HepG2 (cell line): ENCODE data around the gene BCL2L1. TPM values are rescaled to one million over a fixed set of nuclear protein-coding genes. Genes with fewer than 3 reads are reported as not detected.

Experiments
- CREM ChIP-seq, 2 experiments: sonication (generic) in 1 of 2; formaldehyde crosslinking in 1 of 2; IDR thresholded peaks; 2 replicates each; pipeline versions ENCODE4 v1.4.0 to v1.6.1; 2016 to 2020; ENCODE audit warnings: antibody characterized with exemption in 1 of 2, mild to moderate bottlenecking in 1 of 2, missing genetic modification reagents in 1 of 2
- HNF4A ChIP-seq: sonication (generic); formaldehyde crosslinking; IDR thresholded peaks from 2 replicates; pipeline ENCODE4 v1.4.0; 2020; ENCODE audit warnings: missing genetic modification reagents
- JUND ChIP-seq: sonication (generic); formaldehyde crosslinking; IDR thresholded peaks from 2 replicates; pipeline ENCODE4 v1.8.0; 2022; ENCODE audit warnings: mild to moderate bottlenecking, missing genetic modification reagents
- MATR3 ChIP-seq: sonication (generic); formaldehyde crosslinking; IDR thresholded peaks from 2 replicates; pipeline ENCODE4 v1.4.0; 2020; ENCODE audit warnings: missing genetic modification reagents
- MTA1 ChIP-seq: sonication (generic); formaldehyde crosslinking; IDR thresholded peaks from 2 replicates; pipeline ENCODE4 v1.4.0; 2020; ENCODE audit warnings: missing genetic modification reagents, mild to moderate bottlenecking, borderline replicate concordance
- NFYC ChIP-seq: IDR thresholded peaks from 2 replicates; pipeline ENCODE4 v1.6.1; 2016; ENCODE audit warnings: missing genetic modification reagents, missing compliant biosample characterization
- PRMT3 ChIP-seq: sonication (generic); formaldehyde crosslinking; IDR thresholded peaks from 2 replicates; pipeline ENCODE4 v1.8.1; 2022; ENCODE audit warnings: low read depth, mild to moderate bottlenecking, moderate library complexity, missing genetic modification reagents, borderline replicate concordance
- SNAPC2 ChIP-seq: sonication (generic); formaldehyde crosslinking; IDR thresholded peaks from 2 replicates; pipeline ENCODE4 v1.8.1; 2022; ENCODE audit warnings: mild to moderate bottlenecking, missing genetic modification reagents
- ZMYM2 ChIP-seq: sonication (generic); formaldehyde crosslinking; IDR thresholded peaks from 2 replicates; pipeline ENCODE4 v1.8.0; 2022; ENCODE audit warnings: mild to moderate bottlenecking, missing genetic modification reagents
- ZNF296 ChIP-seq: sonication (generic); formaldehyde crosslinking; conservative IDR thresholded peaks from 2 replicates; pipeline ENCODE4 v1.5.0; 2020; ENCODE audit warnings: mild to moderate bottlenecking, missing genetic modification reagents
- ZNF30 ChIP-seq: sonication (generic); formaldehyde crosslinking; IDR thresholded peaks from 2 replicates; pipeline ENCODE4 v1.5.0; 2020; ENCODE audit warnings: mild to moderate bottlenecking, missing genetic modification reagents
- ZNF629 ChIP-seq: sonication (generic); formaldehyde crosslinking; conservative IDR thresholded peaks from 2 replicates; pipeline ENCODE4 v1.5.0; 2020; ENCODE audit warnings: missing genetic modification reagents
- ZNF766 ChIP-seq: sonication (generic); formaldehyde crosslinking; IDR thresholded peaks from 2 replicates; pipeline ENCODE4 v1.5.0; 2020; ENCODE audit warnings: missing genetic modification reagents, borderline replicate concordance
- polyA plus RNA-seq, 8 experiments: library from polyadenylated mRNA; depleted of rRNA in 3 of 8; stranded (reverse) in 7 of 8; unstranded in 1 of 8; fragments of >200 nt; fragmentation: Illumina TruSeq in 4 of 8; extraction: Trizol in 4 of 8; gene quantifications; 2 replicates each; pipeline versions ENCODE4 v1.2.1 to v1.2.3, GENCODE V29; 2011 to 2016; ENCODE audit warnings: low read depth in 4 of 8, missing spikeins in 1 of 8, mixed read lengths in 1 of 8; ENCODE audit not compliant: insufficient read depth in 1 of 8
- total RNA-seq, 5 experiments: library from RNA; depleted of rRNA; stranded (reverse); fragments of >200 nt; fragmentation: Illumina TruSeq; extraction: Trizol; gene quantifications; 2 replicates each; pipeline ENCODE4 v1.2.3, GENCODE V29; 2016; ENCODE audit warnings: low read depth in 1 of 5
- TF ChIP-seq, protein P1 (sequence below): sonication (generic); formaldehyde crosslinking; IDR thresholded peaks from 2 replicates; pipeline ENCODE4 v1.8.1; 2023; ENCODE audit warnings: mild to moderate bottlenecking, moderate library complexity, missing genetic modification reagents
- TF ChIP-seq, protein P2 (sequence below): sonication (generic); formaldehyde crosslinking; IDR thresholded peaks from 2 replicates; pipeline ENCODE4 v1.5.0; 2020; ENCODE audit warnings: mild to moderate bottlenecking, missing genetic modification reagents
- TF ChIP-seq, protein P3 (sequence below): sonication (generic); formaldehyde crosslinking; IDR thresholded peaks from 2 replicates; pipeline ENCODE4 v1.5.1; 2020; ENCODE audit warnings: missing genetic modification reagents, mild to moderate bottlenecking, borderline replicate concordance
- TF ChIP-seq, protein P4 (sequence below): sonication (generic); formaldehyde crosslinking; IDR thresholded peaks from 2 replicates; pipeline ENCODE4 v1.5.1; 2020; ENCODE audit warnings: mild to moderate bottlenecking, missing genetic modification reagents, moderate library complexity
- TF ChIP-seq, protein P5 (sequence below): sonication (generic); formaldehyde crosslinking; IDR thresholded peaks from 2 replicates; pipeline ENCODE4 v1.4.0; 2020; ENCODE audit warnings: low read depth, mild to moderate bottlenecking, missing genetic modification reagents
- TF ChIP-seq, protein P6 (sequence below): sonication (generic); formaldehyde crosslinking; IDR thresholded peaks from 2 replicates; pipeline ENCODE4 v1.5.0; 2020; ENCODE audit warnings: missing genetic modification reagents

BCL2L1 gene
- total and polyA plus RNA-seq, 2 of the 13 experiments (the other 11 are each of a cell fraction or from before 2014, with no cell fraction given), result 164 to 258 TPM

DNA sequence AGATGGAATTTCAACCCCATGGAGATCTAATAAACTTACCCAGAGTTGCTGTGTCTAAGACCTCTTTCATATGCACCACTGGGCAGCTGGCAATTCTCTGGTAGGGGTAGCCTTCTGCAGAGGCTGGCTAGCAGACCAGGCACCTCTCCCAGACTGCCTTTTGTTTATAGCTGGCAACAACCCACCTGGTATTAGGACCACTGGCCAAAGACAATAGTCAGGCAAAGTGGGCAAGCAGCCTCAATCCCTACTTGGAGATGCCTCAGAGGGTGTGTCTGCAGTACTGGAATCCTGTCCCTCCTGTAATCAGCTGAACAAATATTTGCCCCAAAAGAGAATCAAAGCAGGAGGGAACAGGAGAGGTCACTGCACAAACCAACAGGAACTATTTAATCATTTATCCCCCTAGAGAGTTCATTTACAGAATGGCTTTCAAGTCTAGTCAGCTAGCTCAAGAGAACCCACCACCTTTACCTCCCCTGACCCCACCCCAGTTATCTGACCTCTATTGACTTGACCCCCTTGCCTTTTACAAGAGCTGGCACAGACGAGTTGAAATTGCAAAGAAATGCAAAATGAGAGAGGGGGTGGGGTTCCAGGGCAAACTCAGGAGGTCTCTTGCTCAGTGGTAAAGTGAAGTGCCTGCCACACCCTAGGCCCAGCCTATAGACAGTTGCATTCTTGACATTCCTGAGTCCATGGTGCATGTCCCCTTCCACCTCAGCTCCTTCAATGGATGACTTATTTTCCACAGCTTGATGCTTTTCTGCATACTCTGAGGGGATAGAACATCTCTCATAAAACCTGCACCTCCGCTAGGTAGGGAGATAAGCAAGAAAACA lies 2.8 kb downstream of the BCL2L1 start (continued):
- TF ChIP-seq, protein P1, sequence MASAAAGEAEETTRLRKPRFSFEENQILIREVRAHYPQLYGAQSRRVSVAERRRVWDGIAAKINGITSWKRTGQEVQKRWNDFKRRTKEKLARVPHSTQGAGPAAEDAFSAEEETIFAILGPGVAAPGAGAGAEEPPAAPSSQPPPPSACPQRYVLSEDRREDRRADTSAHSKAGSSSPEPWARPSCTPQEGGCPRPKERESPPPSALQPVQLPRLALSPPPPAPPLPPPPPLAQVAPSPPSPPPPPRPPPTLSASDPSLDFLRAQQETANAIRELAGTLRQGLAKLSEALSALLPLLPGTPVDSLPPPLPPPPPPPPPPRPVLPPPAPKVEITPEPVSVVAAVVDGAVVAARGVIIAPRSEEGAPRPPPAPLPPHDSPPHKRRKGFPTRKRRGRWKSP (CRISPR knock-in tag), result peak; percentile 82; the same call in 1 of the 2 replicates
- TF ChIP-seq MTA1 (CRISPR knock-in tag) (peak; percentile 82), ZNF296 (CRISPR knock-in tag) (no peak), MATR3 (CRISPR knock-in tag) (no peak), CREM (IDR thresholded peaks at IDR 0.05) (peak; percentile 95), CREM (CRISPR knock-in tag; IDR thresholded peaks at IDR 0.05) (no peak), JUND (CRISPR knock-in tag) (no peak; the same call in 1 of the 2 replicates), ZNF766 (CRISPR knock-in tag) (peak; percentile 92; the same call in 1 of the 2 replicates), ZNF629 (CRISPR knock-in tag) (peak; percentile 58), SNAPC2 (CRISPR knock-in tag) (peak; percentile 71; the same call in 1 of the 2 replicates), NFYC (CRISPR knock-in tag) (peak; percentile 46), ZNF30 (no peak; the same call in 1 of the 2 replicates), PRMT3 (CRISPR knock-in tag) (no peak), ZMYM2 (CRISPR knock-in tag) (no peak), HNF4A (CRISPR knock-in tag) (peak; percentile 88)
- TF ChIP-seq, protein P2, sequence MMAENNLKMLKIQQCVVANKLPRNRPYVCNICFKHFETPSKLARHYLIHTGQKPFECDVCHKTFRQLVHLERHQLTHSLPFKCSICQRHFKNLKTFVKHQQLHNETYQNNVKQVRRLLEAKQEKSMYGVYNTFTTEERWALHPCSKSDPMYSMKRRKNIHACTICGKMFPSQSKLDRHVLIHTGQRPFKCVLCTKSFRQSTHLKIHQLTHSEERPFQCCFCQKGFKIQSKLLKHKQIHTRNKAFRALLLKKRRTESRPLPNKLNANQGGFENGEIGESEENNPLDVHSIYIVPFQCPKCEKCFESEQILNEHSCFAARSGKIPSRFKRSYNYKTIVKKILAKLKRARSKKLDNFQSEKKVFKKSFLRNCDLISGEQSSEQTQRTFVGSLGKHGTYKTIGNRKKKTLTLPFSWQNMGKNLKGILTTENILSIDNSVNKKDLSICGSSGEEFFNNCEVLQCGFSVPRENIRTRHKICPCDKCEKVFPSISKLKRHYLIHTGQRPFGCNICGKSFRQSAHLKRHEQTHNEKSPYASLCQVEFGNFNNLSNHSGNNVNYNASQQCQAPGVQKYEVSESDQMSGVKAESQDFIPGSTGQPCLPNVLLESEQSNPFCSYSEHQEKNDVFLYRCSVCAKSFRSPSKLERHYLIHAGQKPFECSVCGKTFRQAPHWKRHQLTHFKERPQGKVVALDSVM (CRISPR knock-in tag), result 0 out of 2 replicates have a peak, but pooled peaks have one; percentile 11
- TF ChIP-seq, protein P3, sequence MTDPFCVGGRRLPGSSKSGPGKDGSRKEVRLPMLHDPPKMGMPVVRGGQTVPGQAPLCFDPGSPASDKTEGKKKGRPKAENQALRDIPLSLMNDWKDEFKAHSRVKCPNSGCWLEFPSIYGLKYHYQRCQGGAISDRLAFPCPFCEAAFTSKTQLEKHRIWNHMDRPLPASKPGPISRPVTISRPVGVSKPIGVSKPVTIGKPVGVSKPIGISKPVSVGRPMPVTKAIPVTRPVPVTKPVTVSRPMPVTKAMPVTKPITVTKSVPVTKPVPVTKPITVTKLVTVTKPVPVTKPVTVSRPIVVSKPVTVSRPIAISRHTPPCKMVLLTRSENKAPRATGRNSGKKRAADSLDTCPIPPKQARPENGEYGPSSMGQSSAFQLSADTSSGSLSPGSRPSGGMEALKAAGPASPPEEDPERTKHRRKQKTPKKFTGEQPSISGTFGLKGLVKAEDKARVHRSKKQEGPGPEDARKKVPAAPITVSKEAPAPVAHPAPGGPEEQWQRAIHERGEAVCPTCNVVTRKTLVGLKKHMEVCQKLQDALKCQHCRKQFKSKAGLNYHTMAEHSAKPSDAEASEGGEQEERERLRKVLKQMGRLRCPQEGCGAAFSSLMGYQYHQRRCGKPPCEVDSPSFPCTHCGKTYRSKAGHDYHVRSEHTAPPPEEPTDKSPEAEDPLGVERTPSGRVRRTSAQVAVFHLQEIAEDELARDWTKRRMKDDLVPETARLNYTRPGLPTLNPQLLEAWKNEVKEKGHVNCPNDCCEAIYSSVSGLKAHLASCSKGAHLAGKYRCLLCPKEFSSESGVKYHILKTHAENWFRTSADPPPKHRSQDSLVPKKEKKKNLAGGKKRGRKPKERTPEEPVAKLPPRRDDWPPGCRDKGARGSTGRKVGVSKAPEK (CRISPR knock-in tag), result peak; percentile 98; the same call in 1 of the 2 replicates
- TF ChIP-seq, protein P4, sequence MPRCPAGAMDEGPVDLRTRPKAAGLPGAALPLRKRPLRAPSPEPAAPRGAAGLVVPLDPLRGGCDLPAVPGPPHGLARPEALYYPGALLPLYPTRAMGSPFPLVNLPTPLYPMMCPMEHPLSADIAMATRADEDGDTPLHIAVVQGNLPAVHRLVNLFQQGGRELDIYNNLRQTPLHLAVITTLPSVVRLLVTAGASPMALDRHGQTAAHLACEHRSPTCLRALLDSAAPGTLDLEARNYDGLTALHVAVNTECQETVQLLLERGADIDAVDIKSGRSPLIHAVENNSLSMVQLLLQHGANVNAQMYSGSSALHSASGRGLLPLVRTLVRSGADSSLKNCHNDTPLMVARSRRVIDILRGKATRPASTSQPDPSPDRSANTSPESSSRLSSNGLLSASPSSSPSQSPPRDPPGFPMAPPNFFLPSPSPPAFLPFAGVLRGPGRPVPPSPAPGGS (CRISPR knock-in tag), result peak; percentile 89; the same call in 1 of the 2 replicates
- TF ChIP-seq, protein P5, sequence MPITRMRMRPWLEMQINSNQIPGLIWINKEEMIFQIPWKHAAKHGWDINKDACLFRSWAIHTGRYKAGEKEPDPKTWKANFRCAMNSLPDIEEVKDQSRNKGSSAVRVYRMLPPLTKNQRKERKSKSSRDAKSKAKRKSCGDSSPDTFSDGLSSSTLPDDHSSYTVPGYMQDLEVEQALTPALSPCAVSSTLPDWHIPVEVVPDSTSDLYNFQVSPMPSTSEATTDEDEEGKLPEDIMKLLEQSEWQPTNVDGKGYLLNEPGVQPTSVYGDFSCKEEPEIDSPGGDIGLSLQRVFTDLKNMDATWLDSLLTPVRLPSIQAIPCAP, result no peak
- TF ChIP-seq, protein P6, sequence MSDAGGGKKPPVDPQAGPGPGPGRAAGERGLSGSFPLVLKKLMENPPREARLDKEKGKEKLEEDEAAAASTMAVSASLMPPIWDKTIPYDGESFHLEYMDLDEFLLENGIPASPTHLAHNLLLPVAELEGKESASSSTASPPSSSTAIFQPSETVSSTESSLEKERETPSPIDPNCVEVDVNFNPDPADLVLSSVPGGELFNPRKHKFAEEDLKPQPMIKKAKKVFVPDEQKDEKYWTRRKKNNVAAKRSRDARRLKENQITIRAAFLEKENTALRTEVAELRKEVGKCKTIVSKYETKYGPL (CRISPR knock-in tag), result no peak; the same call in 1 of the 2 replicates
